Measurements from ENCODE around the gene ITPRIPL2.

- TF ChIP-seq, protein P1, sequence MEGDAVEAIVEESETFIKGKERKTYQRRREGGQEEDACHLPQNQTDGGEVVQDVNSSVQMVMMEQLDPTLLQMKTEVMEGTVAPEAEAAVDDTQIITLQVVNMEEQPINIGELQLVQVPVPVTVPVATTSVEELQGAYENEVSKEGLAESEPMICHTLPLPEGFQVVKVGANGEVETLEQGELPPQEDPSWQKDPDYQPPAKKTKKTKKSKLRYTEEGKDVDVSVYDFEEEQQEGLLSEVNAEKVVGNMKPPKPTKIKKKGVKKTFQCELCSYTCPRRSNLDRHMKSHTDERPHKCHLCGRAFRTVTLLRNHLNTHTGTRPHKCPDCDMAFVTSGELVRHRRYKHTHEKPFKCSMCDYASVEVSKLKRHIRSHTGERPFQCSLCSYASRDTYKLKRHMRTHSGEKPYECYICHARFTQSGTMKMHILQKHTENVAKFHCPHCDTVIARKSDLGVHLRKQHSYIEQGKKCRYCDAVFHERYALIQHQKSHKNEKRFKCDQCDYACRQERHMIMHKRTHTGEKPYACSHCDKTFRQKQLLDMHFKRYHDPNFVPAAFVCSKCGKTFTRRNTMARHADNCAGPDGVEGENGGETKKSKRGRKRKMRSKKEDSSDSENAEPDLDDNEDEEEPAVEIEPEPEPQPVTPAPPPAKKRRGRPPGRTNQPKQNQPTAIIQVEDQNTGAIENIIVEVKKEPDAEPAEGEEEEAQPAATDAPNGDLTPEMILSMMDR (IDR thresholded peaks at IDR 0.05): no peak
- TF ChIP-seq EP300 (IDR thresholded peaks at IDR 0.05; ENCODE audit: low read depth) (no peak), POLR2A (IDR thresholded peaks at IDR 0.05) (no peak), POLR2AphosphoS5 (IDR thresholded peaks at IDR 0.05) (no peak)
Observed at GRCh38 chr16:19119564-19119963, 5.8 kb downstream of the ITPRIPL2 start.

Measured in transverse colon (tissue), 4 donors.